ENCODE data around the gene PIBF1.

The PIBF1 gene

DNA sequence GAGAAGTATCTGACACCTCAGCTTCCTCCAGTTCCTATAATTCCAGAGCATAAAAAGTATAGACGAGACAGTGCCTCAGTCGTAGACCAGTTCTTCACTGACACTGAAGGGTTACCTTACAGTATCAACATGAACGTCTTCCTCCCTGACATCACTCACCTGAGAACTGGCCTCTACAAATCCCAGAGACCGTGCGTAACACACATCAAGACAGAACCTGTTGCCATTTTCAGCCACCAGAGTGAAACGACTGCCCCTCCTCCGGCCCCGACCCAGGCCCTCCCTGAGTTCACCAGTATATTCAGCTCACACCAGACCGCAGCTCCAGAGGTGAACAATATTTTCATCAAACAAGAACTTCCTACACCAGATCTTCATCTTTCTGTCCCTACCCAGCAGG, 279.9 kb downstream of the PIBF1 start:
- DNase-seq: no peak

DNA sequence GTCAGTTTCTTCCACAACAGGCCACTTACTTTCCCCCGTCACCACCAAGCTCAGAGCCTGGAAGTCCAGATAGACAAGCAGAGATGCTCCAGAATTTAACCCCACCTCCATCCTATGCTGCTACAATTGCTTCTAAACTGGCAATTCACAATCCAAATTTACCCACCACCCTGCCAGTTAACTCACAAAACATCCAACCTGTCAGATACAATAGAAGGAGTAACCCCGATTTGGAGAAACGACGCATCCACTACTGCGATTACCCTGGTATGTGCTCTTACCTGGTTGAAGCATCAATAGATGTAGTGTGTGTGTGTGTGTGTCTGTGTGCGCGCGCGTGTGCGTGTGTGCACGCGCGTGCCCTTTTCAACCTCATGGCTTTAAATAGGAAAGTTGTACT, 280.5 kb downstream of the PIBF1 start:
- DNase-seq: no peak

GRCh38 chr13:73063166-73063565, 281.2 kb downstream of the PIBF1 start:
- no peak for DNase-seq

GRCh38 chr13:73065036-73065435, 283.1 kb downstream of the PIBF1 start:
- no peak for DNase-seq

GRCh38 chr13:73065665-73066340, 283.9 kb downstream of the PIBF1 start:
- DNase-seq: no peak
